Effector CD8-positive, alpha-beta T cell (primary cell): ENCODE results near the gene CCDC27.
"Not testable (repeated sequence)": the region's sequence is repeated elsewhere in the genome, so short reads cannot be mapped to it uniquely, and the experiment has no call there.

ENCODE experiments used
- DNase-seq: peaks from one replicate; lab custom pipeline; 2025; lab: John Stamatoyannopoulos, UW

The CCDC27 gene

GRCh38 chr1:3735688-3736087 lies 16.6 kb upstream of the CCDC27 start:
- no peak for DNase-seq

DNA sequence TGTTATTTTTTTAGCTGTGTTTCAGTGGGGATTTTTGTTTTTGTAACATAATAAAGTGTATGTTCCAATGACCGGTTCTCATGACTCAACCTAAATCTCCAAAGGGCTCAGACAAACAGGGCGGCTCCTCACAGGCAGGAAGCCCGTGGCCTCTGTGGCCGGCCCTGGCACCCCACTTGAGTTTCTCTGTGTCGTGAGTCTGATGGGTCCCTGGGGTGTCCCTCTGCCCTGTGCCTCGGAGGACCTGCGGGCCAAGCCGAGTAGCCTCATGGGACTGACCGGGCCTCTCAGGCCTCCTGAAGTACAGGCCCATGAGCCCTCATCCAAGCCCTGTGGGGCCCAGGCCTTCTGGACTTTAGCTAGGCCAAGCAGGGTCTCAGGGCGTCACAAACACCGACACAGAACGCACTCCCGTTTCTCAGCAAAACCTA lies 16.1 kb upstream of the CCDC27 start:
- DNase-seq = no peak

- no peak for DNase-seq
Measured at GRCh38 chr1:3736708-3737107, 15.5 kb upstream of the CCDC27 start.

GRCh38 chr1:3738943-3739342 lies 13.3 kb upstream of the CCDC27 start:
- DNase-seq = no peak

GRCh38 chr1:3740042-3740441 lies 12.2 kb upstream of the CCDC27 start:
- no peak for DNase-seq

DNA sequence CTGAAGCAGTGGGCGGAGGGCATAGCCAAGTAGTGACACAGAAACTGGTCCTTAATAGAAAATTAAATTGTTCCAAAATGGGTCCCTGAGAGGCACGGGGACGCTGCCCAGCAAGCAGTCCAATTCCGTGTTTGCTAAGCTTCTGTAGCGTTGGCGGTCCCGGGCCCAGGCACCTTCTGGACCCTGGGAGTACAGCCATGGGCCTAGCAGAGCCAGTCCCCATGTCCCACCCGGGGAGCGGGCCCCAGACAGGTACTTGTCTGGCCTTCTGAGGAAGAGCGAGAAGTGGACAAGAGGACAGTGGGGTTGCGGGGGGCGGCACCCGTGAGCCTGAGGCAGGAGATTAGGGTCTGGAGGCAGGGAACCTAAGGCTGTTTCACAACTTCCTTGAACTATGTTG lies 11.5 kb upstream of the CCDC27 start:
- DNase-seq = no peak

DNA sequence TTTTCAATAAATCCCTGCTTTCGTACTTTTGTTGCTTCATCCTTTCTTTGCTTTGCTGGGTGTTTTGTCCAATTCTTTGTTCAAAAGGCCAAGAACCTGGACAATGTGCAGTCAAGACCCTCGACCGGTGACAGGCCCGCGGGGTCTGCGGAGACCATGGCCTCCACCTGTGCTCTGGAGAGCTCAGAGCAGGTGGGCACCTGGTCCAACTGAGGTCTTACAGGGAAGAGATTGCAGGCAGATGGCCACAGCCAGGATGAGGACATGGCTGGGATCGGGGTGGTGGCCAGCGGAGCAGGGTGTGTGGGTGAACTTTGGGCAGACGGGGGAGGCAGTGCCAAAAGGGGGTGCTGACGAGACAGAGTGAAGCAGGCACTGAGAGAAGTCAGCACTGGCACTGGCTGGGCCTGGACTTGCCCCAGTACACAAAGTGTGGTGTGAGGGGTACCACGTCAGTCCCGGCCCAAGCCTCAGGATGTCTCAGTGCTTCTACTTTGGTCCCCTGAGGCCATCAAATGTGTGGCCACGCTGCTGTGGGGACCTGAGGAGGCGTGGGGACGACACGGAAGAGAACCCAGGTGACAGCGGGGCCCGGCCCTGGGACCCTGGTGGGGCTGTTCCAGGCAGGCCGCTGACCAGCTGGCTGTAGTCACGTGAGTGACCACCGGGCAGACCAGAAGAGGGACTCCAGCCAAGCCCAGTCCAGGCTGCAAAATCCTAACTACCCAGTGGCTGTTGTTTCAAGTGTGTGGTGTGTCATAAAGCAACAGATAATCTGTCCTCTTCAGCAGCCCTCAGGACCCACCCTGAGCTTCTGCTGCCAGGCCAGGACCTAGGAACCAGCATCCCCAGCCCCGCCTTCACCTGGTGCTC lies 10.4 kb upstream of the CCDC27 start:
- DNase-seq = no peak

GRCh38 chr1:3742439-3743298 lies 9.6 kb upstream of the CCDC27 start:
- DNase-seq = no peak

GRCh38 chr1:3743421-3743820 lies 8.8 kb upstream of the CCDC27 start:
- DNase-seq = no peak

DNA sequence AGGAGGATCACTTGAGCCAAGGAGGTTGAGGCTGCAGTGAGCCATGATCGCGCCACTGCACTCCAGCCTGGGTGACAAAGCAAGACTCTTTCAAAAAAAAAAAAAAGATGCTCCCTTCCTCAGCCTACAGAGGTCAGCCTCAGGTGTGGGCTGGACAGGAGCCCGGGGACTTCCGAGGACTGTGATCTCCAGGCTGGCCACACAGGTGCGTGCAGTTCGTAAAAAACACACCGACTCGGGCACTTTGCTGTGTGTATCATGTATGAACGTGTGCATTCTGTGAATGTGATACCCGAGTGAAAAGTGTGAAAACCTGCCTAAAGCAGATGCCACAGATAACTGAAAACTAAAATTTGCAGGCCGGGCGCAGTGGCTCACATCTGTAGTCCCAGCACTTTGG lies 8.4 kb upstream of the CCDC27 start:
- DNase-seq = no peak

DNA sequence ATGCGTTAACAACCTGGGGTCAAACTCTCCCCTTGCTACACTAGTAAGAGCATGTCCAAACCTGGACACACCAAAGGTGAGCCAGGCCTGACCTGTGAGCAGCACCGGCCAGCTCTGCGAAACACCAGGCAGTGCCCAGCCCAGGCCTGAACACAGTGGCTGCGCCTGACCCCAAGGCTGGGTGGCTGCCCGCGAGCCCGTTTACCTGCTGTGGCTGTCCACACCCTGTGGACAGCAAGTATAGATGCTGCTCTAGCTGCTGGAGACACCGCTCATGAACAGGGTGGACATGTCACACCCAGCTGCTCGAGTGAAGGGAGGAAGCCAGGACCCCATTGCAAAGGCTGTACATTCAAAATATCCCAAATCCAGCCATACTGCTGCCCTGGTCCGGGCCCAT lies 7.6 kb upstream of the CCDC27 start:
- DNase-seq = no peak

GRCh38 chr1:3745071-3745470 lies 7.2 kb upstream of the CCDC27 start:
- no peak for DNase-seq

GRCh38 chr1:3745590-3746381 lies 6.5 kb upstream of the CCDC27 start:
- no peak for DNase-seq

GRCh38 chr1:3746389-3746829 lies 5.8 kb upstream of the CCDC27 start:
- DNase-seq = no peak

- DNase-seq = peak; percentile 81
Measured at GRCh38 chr1:3746830-3747521, 5.3 kb upstream of the CCDC27 start.

- DNase-seq = no peak
Measured at GRCh38 chr1:3747522-3747848, 4.8 kb upstream of the CCDC27 start.

DNA sequence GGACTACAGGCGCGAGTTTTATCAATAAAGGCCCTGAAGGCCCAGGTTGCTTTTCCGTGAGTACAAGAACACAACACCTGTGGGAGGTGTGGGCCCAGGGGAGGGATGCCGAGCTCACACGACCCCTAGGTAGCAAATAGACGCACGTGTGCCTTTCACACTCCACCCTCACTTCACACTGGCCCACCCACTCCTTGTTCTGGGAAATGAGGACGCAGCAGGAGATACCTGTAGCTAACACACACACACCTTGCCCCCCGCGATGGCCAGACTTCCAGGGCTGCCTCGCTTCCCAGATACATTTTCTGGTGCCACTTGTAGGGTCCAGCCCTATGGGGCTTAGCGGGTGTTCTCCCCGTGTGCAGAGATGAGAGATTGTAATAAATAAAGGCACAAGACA lies 4.3 kb upstream of the CCDC27 start:
- no peak for DNase-seq

GRCh38 chr1:3748316-3748900 lies 3.8 kb upstream of the CCDC27 start:
- not testable (repeated sequence) for DNase-seq

DNA sequence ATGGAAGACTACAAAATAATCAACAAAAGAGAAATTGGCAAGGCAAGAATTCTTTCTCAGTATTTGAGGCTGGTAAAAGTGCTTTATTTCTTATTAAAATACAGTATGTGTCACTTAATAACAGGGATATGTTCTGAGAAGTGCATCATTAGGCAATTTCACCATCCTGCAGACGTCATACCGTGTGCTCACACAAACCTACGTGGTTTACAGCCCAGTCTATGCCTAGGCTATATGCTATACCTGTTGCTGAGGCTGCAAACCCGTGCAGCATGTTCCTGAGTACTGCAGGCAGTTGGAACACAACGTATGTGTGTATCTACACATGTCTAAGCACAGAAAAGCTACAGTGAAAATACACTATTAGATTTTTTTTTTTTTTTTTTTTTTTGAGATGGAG lies 2.7 kb upstream of the CCDC27 start:
- DNase-seq = no peak

- DNase-seq = no peak
Measured at GRCh38 chr1:3750741-3751140, 1.5 kb upstream of the CCDC27 start.
